ENCODE measurements around the gene STRC.
"Not testable (repeated sequence)": the region's sequence is repeated elsewhere in the genome, so short reads cannot be mapped to it uniquely, and the experiment has no call there.

STRC gene

DNA sequence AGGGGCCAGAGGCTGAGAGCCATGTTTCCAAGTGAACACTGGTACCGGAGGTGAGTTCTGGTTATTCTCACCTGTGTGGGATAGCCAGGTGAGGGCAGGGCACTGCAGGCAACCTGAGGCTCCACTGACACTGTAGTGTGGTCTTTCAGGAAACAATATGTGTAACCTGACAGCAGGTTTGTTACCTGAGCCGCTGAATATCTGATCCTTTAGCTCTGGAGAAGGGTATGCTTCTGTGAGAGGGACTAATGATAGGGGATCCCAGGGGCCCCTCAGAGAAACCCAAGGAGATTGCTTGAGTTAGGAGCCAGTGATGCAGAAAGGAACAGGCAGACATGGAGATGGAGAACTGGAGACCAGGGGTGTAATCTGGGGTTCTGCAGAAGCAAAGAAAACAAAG lies at the start of gene STRC:
Gene STRC (minus strand): TSS at position 101 of the 400 bp plus-strand sequence. CDS start 78 bp downstream, at position 23.
- DNase-seq (ENCODE audit: low read depth in 3 of 3, low spot score in 1 of 3): not testable (repeated sequence)

GRCh38 chr15:43666177-43666576 lies 47.6 kb upstream of the STRC start:
- not testable (repeated sequence) for DNase-seq (ENCODE audit: low read depth in 3 of 3, low spot score in 1 of 3)

GRCh38 chr15:43663333-43663732 lies 44.7 kb upstream of the STRC start:
- not testable (repeated sequence) for DNase-seq (ENCODE audit: low read depth in 3 of 3, low spot score in 1 of 3)

DNA sequence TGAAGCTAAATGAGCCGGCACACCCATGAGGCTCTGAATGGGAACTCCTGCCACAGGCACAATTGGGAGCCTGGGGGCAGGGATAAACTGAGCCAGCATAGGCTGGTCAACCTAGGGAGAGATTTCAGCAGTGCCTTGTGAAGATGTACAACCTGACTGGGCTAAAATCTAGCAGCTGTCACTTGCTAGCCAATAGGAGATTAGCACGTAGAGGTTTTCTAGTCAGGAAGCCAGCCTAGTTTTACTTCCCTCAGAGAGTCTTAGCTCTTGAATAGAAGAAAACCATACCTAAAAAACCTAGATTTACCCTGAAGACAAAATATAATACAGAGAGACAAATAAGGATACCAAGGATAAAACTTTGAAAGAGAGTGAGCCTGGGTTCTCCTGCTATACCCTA lies 43.7 kb upstream of the STRC start:
- not testable (repeated sequence) for DNase-seq (ENCODE audit: low read depth in 3 of 3, low spot score in 1 of 3)

DNA sequence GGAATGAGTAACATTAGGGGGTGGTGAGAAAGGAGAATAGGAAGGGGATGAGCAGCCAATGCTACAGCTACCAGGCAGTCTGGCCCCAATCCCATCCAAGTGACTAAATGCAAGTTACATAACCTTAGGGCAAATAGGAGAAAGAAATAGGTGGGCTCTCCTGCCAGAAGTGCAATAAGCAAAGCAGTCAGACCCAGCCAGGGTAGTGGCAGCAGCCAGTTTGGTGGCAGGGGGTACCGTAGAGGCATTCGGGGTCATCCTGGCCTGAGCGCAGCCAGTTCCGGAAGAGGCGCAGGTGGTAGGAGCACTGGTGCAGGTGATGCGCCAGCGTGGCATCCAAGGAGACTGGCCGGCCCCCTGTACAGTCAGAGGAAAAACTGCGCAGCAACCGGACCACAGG lies 41.1 kb upstream of the STRC start:
- DNase-seq (ENCODE audit: low read depth in 3 of 3, low spot score in 1 of 3): not testable (repeated sequence)

GRCh38 chr15:43649430-43649926 lies 30.9 kb upstream of the STRC start:
- DNase-seq (ENCODE audit: low read depth in 3 of 3, low spot score in 1 of 3): not testable (repeated sequence)

DNA sequence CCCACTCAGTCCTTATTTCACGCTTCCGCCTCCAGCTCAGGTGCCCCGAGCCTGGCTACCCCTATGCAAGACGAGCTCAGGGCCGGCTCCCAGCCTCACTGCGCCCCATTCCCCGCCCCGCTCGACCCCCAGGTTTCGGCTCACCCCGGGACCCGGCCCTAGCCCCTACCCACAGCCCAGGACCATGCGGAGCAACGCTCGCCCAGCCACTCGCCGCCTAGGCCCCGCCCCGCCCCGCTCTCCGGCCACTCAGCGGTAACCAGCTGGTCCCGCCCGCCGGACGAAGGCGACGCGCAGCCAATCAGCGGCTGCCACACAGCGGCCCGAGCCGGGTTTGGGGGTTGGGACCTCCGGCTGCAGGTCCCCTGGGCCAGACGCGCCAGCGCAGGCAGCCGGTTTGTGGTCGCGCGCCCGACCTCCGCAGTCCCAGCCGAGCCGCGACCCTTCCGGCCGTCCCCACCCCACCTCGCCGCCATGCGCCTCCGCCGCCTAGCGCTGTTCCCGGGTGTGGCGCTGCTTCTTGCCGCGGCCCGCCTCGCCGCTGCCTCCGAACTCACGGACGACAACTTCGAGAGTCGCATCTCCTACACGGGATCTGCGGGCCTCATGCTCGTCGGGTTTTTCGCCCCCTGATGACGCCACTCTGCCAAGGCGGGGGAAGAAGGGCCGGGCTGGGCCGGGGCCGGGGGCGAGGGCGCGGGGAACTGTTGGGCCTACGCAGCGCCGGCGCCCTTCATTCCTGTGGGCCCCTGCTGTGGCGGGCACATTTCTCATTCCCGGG lies 30.2 kb upstream of the STRC start, which contains the start of gene CATSPER2:
Gene CATSPER2 (minus strand): TSS at position 196 of the 781 bp plus-strand sequence. CDS start 783 bp downstream, outside the sequence.
- DNase-seq (ENCODE audit: low read depth in 3 of 3, low spot score in 1 of 3): no peak

GRCh38 chr15:43638464-43639204 lies 20.0 kb upstream of the STRC start:
- DNase-seq (ENCODE audit: low read depth in 3 of 3, low spot score in 1 of 3): not testable (repeated sequence)

GRCh38 chr15:43626937-43627336 lies 8.3 kb upstream of the STRC start:
- not testable (repeated sequence) for DNase-seq (ENCODE audit: low read depth in 3 of 3, low spot score in 1 of 3)

GRCh38 chr15:43625106-43625505 lies 6.5 kb upstream of the STRC start:
- DNase-seq (ENCODE audit: low read depth in 3 of 3, low spot score in 1 of 3): no peak

DNA sequence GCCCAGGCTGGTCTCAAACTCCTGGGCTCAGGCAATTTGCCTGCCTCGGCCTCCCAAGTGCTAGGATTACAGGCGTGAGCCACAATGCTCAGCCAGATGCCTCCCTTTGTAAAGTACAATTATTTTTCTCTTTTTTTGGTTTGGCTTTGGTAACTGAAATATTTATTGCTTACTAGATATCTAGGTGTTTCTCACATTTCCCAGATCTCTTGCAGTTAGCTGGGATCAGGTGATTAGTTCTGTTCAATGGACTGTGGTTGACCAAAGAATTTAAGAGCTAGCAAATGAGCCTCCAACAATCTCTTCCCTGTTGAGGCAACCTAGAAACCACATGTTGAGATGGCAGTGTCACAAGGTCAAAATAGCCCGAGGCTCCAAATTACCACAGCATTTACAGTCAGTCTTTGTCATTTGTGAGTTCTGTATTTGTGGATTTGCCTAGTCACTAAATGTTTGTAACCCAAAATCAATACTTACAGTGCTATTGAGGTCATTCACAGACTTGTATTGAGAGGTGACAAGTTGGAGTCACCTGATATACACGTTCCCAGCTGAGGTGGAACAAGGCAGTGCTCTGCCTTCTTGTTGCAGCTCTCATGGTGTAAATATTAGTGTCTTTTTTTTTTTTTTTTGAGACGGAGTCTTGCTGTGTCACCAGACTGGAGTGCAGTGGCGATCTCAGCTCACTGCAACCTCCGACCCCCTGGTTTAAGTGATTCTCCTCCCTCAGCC lies 3.6 kb upstream of the STRC start:
- DNase-seq (ENCODE audit: low read depth in 3 of 3, low spot score in 1 of 3): not testable (repeated sequence)

GRCh38 chr15:43617750-43618149 lies 850 bp downstream of the STRC start:
- not testable (repeated sequence) for DNase-seq (ENCODE audit: low read depth in 3 of 3, low spot score in 1 of 3)

- DNase-seq (ENCODE audit: low read depth in 3 of 3, low spot score in 1 of 3): not testable (repeated sequence)
These were observed 16.4 kb downstream of the STRC start for GRCh38 chr15:43602233-43602632.

GRCh38 chr15:43600200-43600599 lies 18.4 kb downstream of the STRC start:
- DNase-seq (ENCODE audit: low read depth in 3 of 3, low spot score in 1 of 3): not testable (repeated sequence)

- DNase-seq (ENCODE audit: low read depth in 3 of 3, low spot score in 1 of 3): not testable (repeated sequence)
These were observed 19.5 kb downstream of the STRC start for GRCh38 chr15:43599131-43599530.

- not testable (repeated sequence) for DNase-seq (ENCODE audit: low read depth in 3 of 3, low spot score in 1 of 3)
These were observed 25.0 kb downstream of the STRC start, which contains the start of gene CKMT1B for GRCh38 chr15:43593328-43594190. CKMT1B (plus strand) TSS chr15:43594027; CDS start chr15:43594219, 192 bp downstream.

DNA sequence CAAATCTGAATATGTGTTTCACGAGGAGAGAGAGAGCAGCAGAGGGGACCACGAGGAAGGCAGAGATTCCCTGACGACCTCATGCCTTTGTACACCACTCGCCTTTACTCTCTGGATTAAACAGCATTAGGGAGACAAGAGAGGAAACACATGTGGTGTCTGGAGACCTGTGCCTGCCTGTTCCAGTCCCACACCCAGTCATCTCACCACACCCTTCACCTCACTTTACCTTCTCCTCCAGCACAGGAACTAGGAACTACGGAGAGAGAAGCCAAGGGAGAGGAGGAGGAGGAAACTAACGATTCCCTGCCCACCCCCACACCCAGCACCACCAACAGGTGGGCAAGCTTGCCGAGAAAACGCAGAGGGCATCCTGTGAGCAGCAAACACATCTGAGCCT lies 25.8 kb downstream of the STRC start:
- not testable (repeated sequence) for DNase-seq (ENCODE audit: low read depth in 3 of 3, low spot score in 1 of 3)

- not testable (repeated sequence) for DNase-seq (ENCODE audit: low read depth in 3 of 3, low spot score in 1 of 3)
These were observed 28.7 kb downstream of the STRC start, which contains the start of gene PPIP5K1 for GRCh38 chr15:43589778-43590466. PPIP5K1 (minus strand) TSS chr15:43590208; CDS start chr15:43584504, 5,704 bp downstream.

DNA sequence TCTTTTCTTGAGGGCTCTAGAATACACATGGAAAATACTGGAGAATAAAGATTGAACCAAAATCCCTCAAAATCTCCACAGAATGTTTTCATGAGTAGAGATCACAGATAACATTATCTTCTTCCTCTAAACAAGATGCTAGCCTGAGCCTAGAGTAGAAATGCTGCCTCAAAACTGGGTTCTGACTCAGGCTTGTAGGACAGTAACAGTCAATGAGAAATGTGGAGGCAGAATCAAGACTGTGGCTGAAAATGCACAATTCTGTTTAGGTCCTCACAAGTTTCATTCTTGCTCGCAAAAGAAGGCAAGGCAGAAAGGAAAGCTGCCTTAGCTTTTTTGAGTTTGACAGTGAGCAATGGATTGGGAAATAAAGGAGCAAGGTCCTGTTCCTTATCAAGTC lies 44.0 kb downstream of the STRC start:
- DNase-seq (ENCODE audit: low read depth in 3 of 3, low spot score in 1 of 3): not testable (repeated sequence)
